HG03025 (cell line): ENCODE results near the gene CHRND.

ENCODE experiments used
- ATAC-seq: cut with Tn5 transposase; IDR thresholded peaks from one replicate; pipeline ENCODE4 v1.9.1; 2021; ENCODE audit warnings: mild to moderate bottlenecking, moderate library complexity; ENCODE audit not compliant: unreplicated experiment, low FRiP score

Gene CHRND

DNA sequence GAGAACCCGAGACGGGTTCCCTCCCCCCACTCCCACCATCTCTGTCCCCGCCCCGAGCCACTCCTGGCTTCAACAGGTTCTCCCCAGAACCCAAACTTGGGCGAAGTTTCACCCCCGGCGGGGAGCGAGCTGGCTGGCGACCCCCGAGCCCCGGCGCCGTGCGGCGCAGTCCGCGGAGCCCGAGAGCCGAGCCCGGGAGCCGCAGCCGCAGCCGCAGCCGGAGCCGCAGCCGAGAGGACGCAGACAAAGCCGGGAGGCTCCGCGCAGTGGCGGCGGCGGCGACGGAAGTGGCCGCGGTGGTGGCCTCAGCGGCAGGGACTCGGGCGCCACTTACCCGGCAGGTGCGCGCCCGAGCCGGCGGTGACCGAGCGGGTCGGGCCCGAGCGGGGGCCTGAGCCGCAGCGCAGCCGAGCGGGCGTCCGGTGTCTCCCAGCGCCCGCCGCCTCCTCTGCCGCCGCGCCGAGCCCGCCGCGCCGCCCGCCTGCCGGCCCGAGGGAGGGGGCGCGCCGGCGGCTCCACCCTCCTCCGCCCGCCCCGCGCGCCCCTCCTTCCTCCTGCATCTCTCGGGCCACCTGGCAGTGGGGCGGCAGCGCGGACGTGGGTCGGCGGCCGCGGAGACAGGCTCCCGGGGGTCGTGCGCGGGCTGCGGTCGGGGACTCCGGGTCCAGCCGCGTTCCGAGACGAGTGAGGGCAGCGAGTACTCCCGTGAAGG is 38.4 kb upstream of the CHRND start, which contains the start of gene ECEL1:
Gene ECEL1 (minus strand): TSS at position 450 of the 712 bp plus-strand sequence. CDS start 1,181 bp downstream, outside the sequence.
- no peak for ATAC-seq

DNA sequence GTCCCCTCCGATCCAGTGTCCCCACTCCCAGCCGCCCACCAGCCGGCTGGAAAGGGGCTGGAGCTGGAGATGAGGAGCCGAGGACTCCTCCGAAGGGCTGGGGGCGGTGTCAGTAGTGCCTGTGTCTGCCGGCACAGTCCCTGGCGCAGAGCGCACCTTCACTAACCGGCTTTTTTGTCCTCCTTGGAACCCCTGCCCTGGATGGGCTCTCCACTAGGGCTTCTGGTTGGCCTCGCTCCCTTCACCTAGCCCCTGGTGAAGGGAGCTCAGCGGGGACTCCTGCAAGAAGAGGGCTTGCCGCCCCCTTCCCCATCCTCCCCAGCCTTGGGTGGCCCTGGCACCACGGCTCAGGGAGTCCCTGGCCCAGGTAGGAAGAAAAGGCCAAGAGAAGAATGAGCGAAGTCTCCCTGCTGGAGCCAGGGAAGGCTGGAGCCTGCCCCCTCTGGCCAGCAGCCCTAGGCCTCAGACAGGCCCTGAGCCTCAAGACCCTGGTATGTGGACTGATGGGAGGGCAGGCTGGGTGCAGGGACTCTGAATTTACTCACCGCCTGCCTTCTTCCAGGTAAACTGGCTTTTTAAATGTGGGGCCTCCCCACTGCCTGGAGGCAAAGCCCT is 37.8 kb upstream of the CHRND start:
- ATAC-seq = no peak

DNA sequence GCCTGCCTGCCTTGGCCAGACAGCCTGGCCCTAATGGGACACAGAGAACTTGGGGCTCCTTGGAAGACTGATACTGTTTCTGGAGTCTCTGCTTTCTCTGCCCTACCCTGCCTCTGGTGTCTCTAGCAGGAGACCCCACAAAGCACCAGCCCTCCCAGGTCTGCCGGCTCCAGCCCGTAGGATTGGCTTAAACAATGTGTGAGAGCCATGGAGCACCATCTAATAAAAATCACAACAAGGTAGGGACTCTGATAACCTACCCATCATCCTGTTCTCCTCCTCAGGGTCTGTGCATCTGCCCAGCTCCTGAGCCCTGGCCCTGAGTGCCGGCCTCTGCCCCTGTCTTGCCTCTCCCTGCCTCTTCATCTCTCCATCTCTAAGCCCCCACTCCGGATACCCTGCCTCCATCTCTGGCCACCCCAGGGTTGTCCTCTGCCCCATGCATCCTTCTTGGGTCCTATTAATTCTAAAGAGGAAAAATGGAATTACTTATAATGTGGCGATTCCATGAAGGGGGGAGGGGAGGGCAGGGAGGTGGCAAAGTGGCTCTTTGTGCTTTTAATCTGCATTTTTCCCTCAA is 37.1 kb upstream of the CHRND start:
- no peak for ATAC-seq

DNA sequence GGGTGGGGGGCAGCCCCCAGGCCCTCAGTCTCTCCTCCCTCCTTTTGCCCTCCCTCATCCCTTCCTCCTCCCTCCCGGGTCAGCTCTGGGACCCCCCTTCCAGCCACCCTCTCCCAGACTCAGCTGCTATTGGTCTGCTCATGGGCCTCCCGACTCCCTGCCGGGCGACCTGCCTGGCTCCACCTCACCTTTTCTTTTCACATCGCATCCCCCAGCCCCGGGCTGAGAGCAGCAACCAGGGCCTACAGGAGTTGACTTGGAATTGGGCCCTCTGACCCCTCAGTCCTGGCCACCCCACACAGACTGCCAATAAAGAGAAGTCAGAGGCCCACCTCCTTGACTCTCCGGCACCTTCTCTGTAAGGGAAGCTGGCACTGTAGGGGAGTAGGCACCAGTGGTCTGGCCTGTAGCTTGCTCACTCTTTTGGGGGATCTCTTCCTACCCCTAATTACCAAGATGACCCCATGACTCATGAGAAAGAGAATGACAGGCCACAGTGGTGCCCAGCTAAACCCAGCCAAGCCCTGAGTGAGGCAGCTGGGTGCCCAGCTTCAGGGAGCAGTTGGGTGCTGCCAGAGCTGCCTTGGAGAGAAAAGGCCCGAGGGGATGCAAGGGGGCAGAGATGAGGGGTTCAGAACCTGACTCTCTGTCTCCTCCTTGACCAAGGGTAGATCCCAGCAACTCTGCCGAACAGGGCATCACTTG is 36.3 kb upstream of the CHRND start:
- ATAC-seq = no peak

DNA sequence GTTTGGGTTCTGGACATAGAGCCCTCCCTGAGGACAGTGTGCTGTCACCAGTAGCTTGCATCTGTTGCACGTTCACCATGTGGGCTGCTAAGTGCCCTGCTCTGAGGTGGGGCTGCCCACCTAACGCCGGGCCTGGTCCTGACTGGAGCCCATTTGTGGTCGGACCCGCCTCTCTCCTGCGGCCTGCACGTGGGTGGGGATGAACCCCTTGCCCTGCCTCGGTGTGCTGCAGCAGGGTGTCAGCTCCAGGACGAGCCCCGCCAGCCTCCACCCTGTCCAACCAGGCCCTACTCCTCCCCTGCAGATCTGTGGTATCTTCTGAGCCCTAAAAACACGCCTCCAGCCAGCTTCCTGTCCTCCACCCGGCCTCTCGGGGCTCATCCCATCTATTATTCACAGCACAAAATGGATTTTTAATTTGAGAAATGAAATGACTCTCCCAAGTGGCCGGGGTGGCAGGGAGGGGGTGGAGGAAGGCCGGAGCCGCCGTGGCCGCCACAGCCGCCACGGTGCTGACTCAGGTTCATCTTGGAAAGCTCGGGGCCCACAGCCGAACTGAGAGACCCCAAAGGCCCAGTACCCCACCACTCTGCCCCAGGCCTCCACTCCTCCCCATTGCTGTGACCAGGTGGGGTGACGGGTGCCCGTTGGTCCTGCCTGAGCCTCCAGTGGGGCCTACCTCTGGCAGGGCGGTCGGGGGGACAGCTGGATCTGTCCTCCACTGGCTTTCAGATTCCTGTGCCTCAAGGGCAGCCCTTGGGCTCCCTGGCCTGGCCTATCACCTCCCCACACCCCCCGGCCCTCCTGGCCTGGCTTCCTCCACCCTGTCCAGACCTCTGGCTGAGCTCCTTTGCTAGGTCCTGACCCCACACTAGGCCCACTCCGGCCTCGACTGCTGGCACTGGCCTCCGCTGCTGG is 35.5 kb upstream of the CHRND start:
- ATAC-seq = no peak

DNA sequence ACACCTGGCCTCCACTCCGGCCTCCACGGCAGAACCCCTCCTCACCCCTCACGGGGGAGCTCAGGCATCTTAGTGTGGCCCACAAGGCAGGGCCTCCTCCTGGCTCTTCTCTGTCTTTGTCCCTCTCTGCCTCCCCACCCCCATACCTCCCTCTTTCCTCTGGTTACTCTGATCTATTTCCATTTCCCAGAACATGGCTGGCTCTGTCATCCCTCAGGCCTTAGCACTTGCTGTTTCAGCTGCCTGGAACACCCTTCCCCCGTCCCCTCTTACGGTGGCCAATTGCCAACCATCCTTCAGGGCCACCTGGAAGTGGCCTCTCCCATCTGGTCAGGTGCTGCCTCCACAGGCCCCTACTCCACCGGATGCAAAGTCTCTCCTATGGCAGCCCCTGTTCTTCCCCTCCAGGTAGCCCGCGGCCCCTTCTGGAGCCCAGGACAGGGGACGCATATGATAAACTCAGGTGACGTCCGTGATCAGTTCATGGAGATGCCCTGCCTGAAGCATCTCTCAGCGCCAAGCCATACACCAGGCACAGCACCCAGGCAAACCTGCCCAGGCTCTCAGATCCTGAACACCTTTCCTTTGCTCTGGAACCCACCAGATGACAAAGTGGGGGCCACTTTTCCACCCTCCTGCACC is 34.7 kb upstream of the CHRND start:
- no peak for ATAC-seq

DNA sequence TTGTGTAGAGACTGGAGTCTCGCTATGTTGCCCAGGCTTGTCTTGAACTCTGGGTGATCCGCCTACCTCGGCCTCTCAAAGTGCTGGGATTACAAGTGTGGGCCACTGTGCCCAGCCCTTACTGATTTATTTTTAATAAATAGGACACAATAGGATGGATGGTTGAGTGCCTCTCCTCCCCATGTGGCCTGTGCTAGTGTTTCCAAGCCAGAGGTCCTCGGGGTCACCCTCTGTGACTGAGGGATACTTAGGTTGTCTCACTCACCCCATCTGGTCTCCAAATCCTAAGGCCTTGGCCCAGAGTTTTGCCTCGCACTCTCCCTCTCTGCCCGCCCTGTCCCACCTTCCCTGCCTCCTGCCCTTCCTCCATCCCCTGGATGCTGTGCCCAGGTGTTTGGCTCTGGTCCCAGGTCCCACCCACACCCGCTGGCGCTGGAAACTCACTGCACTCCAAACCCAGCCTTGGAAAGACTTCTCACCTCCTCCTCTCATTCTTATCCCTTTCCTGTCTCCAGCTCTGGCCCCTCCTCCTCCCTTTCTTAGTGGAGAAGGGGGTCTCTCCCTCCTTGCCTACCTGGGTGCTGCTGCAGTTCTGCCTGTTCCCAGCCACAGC is 33.6 kb upstream of the CHRND start:
- no peak for ATAC-seq

DNA sequence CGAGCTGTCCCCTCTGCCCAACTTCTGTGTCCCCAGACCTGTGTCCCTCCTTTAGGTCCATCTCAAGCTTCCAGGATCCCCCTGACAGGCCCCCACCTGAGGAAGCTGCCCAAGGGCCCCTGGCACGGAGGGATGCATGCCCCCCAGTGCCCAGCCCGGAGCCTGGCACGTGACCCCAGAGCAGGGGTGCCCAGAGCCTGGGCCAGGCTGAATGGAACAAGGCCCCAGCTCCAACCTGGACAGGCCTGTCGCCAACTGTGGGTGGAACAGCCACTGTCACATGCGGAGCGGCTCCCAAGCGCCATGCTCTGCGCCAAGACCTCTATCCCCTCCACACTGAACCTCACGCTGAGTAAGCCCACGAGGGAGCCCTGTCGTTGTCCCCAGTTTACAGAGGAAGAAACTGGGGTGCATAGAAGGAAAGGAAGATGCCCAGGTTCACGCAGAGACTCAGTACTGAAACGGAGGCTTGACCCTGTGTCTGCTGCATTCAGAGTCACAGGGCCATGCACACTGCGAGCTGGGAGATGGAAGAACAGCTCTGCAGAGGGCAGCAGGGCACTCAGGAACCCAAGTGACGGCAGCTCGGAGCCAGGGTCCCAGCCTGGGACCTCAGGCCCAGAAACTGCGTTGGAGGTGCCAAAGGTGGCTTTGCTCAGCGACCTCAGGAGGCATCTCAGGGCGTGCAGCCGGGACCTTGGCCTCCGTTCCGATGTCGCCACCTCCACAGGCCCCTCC is 32.8 kb upstream of the CHRND start:
- no peak for ATAC-seq

DNA sequence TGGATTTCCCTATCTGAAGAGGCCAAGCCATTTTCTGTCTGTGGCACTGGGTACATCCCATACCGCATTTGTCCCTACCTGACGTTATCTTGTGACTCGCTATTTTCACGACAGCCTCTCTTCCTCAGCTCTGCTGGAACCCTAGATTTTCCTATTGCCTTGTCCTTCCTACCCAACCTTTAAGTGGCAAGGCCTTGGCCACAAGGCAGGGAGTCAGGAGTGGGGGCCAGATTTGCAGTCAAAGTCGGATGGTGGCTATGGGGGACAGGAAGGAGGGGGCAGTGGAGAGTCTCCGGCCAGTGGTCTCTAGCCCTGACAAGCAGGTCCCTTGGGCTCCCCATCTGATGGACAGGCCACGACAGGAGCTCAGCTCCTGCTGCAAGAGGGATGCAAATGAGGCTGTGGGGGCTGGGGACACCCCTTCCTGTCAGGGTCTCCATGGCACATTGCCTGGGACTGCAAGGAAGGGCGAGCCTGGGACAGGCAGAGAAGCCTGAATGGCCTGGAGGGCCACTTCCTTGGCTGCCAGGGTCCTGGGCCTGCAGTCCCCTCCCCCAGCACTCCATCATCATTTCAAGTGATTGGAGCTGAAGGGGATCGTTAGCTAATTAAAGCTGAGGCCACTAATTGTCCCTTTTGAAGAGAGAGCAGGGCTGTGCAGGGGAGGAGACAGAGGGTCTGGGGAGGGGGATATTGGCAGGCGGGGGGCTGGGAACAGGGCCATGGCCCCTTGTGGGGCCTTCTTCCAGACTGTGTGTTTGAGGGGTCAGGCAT is 32.1 kb upstream of the CHRND start:
- ATAC-seq = no peak

DNA sequence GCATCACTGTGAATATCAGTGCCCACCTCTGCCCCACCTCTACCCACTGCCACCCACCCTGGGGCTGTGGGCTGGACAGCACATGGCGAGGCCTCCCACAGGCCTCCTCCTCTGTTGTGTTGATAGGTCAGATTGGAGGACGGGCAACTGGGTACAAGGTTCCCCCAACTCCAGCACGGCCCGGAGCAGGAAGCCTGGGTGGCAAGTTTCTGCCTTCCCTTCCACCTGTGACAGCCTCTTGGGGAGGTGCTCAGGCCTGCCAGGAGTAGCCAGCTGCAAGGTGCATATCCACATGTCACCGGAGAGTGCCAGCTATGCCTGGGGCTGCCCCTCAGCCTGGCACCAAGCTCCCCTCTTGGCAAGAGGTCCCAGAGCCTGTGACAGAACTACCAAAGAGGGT is 31.4 kb upstream of the CHRND start:
- no peak for ATAC-seq

DNA sequence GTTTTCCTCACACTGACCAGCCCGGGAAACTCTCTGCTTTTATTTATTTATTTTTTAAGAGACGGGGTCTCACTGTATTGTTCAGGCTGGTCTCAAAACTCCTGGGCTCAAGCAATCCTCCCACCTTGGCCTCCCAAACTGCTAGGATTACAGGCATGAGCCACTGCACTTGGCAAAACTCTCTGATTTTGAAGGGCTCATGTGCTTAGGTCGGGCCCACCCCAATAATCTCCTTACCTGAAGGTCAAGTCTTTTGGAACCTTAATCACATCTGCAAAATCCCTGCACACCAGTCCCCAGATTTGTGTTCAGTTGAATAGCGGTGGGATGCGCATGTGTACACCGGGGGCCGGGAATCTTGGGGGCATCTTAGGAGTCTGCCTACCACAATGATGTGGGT is 30.7 kb upstream of the CHRND start:
- ATAC-seq = no peak

DNA sequence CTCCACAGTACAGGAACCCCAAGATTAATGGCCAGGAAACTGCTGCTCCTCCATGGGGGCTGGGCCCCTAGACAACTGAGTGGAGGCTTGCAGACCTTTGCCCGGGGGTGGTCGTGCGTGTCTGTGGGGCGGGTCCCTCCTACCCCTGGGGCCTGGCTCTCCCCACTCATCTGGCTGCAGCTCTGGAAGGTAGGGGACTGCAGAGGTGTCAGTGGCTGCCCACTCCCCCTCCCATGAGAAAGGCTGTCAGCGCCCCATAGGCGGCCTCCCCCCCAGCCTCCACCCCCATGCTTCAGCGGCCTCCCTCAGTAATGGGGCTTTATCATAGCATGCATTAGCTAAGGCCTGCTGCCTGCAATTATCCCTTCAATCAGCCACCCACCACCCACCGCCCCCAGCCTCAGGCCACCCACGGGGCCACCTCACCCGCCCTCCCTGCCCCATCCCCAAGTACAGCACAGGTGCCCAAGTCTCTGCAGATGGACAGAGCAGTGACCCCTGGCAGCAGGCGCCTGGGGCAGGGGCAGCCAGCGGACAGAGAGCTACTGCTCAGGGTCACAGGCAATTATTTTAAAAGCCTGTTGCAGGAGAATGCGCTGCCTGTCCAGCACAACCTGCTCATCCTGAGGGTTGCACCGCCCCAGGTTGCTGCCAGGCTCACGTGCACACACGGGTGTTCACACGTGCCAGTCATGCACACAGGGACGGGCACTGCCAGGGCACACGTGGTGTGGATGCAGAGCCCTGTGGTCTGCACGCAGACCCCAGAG is 29.3 kb upstream of the CHRND start:
- no peak for ATAC-seq

DNA sequence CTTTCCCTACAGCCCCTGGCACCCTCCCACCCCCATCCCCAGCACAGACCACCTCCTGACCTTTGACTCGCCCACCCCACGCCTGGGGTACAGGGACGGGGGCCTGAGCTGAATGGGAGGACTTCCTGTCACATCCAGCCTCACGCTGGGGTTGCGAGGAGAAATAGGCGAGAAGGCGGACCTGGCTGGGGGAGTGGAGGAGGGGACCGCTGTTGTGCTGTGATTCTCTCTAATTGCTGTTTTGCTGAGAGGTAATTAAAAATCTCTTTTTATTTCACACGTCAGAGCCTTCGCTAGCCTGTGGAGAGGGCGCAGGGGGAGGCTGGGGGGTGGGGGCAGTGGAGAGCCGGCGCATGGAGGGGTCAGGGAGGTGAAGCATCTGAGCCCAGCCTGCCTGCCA is 28.6 kb upstream of the CHRND start:
- no peak for ATAC-seq

DNA sequence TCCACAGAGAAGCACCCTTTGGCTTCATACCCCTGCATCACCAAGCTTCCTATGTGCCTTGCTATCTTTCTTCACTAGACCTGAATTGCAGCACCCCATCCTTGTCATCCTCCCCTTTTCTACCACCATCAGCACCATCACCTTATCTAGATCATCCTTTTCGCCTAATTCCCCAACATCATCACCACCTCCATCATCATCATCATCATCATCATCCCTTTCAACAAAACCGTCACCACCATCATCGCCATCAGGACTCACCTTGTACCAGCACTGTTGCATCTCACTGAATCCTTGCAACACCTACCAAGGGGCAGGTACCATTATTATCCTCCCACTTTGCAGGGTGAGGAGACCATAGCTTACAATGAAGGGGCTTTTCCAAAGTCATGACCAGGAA is 27.5 kb upstream of the CHRND start:
- ATAC-seq = no peak

DNA sequence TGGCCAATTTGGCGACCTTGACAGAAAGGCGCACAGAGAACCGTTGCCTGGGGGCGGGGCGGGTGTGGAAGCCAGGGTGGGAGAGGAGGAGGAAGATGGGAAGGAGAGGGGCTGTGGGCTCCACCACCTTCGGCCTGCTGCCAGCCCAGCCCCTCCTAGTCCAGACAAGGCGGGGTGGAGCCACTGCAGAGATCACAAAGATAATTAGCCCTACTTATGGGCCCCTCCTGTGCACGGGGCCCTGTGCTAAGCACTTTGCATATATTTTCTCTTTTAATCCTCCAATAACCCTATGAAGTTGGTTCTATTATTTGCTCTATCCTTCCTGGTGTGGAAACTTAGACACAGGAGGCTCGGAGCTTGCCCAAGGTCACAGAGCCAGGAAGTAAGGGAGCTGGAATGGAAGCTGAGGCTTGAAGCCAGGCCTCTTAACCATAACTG is 24.6 kb upstream of the CHRND start:
- no peak for ATAC-seq

DNA sequence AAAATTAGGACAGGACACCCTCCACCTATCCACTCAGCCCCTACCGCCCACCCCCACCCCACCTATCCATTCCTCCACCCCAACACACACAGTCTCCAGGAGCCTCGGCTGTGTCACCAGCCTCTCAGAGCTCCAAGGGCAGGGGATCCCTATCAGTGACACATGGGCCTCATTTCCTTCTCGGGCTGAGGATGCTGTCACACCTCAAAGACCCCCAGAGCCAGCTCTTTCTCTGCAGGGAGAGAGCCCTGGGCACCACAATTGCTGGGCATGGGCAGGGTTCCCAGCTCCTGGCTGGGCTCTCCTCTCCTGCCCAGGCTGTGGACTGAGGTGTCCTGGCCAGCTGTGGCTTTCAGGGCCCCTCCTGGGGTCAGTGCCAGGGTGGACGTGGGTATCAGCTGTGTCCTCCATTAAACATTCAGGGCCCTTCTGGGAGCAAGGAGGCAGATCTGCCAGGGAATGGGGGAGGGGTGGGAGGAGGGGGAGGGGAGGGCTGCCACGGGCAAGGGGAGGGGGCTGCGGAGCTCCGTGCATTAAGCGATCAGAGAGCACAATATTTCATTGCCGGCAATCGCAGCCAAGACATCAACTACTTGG is 24.1 kb upstream of the CHRND start:
- no peak for ATAC-seq

DNA sequence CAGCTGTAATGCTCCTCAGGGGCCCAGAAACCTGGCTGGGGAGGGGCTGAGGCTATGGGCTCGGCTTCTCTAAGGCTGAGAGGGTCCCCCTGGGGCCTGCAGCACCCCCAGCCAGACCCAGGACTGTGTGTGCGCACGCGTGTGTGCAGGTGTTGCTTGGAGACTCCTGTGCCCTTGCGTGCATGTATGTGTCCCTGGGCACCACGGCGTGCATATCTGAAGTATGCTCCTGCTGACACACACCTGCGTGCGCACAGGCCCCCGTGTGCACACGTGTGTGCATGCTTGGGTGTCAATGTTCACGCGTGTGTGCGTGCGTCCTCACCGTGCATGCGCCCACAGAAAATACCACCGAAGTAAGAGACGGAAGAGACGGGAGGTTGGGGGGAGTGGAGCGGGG is 23.4 kb upstream of the CHRND start:
- no peak for ATAC-seq
